H1 (cell line): Measurements from ENCODE around the gene INAFM2. TPM values are rescaled to one million over a fixed set of nuclear protein-coding genes. Genes with fewer than 3 reads are reported as not detected.

Experiments
- CTCF ChIA-PET: fragments of 300-600 bp; sonication (Branson Sonifier 250); formaldehyde crosslinking; loops from one replicate; lab custom pipeline; 2021; ENCODE audit not compliant: partially characterized antibody; lab: Charles Lee
- POLR2A ChIA-PET: fragments of 300-600 bp; sonication (Branson Sonifier 250); formaldehyde crosslinking; loops from one replicate; lab custom pipeline; 2021; ENCODE audit warnings: inconsistent platforms; ENCODE audit not compliant: partially characterized antibody; lab: Charles Lee
- DNase-seq, 2 experiments: peaks; one replicate each; pipeline versions ENCODE4 v3.0.0 to v3.0.0-alpha.2; 2010 to 2022; ENCODE audit warnings: low spot score in 2 of 2, low read depth in 1 of 2, mixed read lengths in 1 of 2
- FAIRE-seq: peaks from 2 replicates; lab custom pipeline; 2011; peaks lifted over from hg19 to GRCh38; lab: Jason Lieb, UNC
- H2AFZ ChIP-seq: 2 replicates; pipeline ENCODE4 v1.8.1; 2012; ENCODE audit warnings: low read length, inconsistent platforms
- H2AK5ac ChIP-seq: 2 replicates; pipeline ENCODE4 v1.6.1; 2013; ENCODE audit warnings: low read depth, low read length
- H2BK120ac ChIP-seq: replicated peaks from 2 replicates; pipeline ENCODE3; 2013; ENCODE audit warnings: low read depth, low read length, inconsistent platforms
- H2BK12ac ChIP-seq: 2 replicates; pipeline ENCODE4 v1.6.1; 2013; ENCODE audit warnings: low read depth, low read length
- H2BK15ac ChIP-seq: 2 replicates; pipeline ENCODE4 v1.6.1; 2013; ENCODE audit warnings: low read length
- H2BK20ac ChIP-seq: 2 replicates; pipeline ENCODE4 v1.6.1; 2013; ENCODE audit warnings: low read length
- H2BK5ac ChIP-seq: 2 replicates; pipeline ENCODE4 v1.6.1; 2013; ENCODE audit warnings: low read depth, low read length
- H3K14ac ChIP-seq: 2 replicates; pipeline ENCODE4 v1.6.1; 2013; ENCODE audit warnings: inconsistent platforms; ENCODE audit not compliant: insufficient read length
- H3K18ac ChIP-seq: 2 replicates; pipeline ENCODE4 v1.6.1; 2013; ENCODE audit warnings: low read length; ENCODE audit errors: extremely low read depth
- H3K23ac ChIP-seq: 2 replicates; pipeline ENCODE4 v1.6.1; 2013; ENCODE audit warnings: inconsistent platforms; ENCODE audit not compliant: insufficient read length
- H3K23me2 ChIP-seq: 2 replicates; pipeline ENCODE4 v1.6.1; 2013; ENCODE audit warnings: low read depth, low read length
- H3K27ac ChIP-seq: 2 replicates; pipeline ENCODE4 v1.6.1; 2011; ENCODE audit warnings: low read depth, low read length, inconsistent platforms
- H3K27me3 ChIP-seq, 4 experiments: replicated peaks in 1 of 4; 1 replicate in 1 of 4; 2 replicates in 3 of 4; pipeline versions ENCODE4 v1.6.1 to v1.8.1; 2011 to 2013; ENCODE audit warnings: low read length in 3 of 4, mild to moderate bottlenecking in 3 of 4, inconsistent platforms in 2 of 4, mixed read lengths in 2 of 4, moderate library complexity in 1 of 4; ENCODE audit not compliant: control insufficient read depth in 3 of 4, insufficient read depth in 3 of 4; ENCODE audit errors: extremely low read depth in 1 of 4
- H3K36me3 ChIP-seq, 4 experiments: 2 replicates each; pipeline versions ENCODE4 v1.6.1 to v1.8.1; 2011 to 2013; ENCODE audit warnings: mild to moderate bottlenecking in 4 of 4, low read length in 3 of 4, moderate library complexity in 2 of 4, control low read depth in 1 of 4, inconsistent platforms in 1 of 4; ENCODE audit not compliant: insufficient read depth in 4 of 4, control insufficient read depth in 2 of 4
- H3K4ac ChIP-seq: replicated peaks from 2 replicates; pipeline ENCODE3; 2013; ENCODE audit warnings: low read length, low read depth, mixed read lengths, inconsistent platforms; ENCODE audit not compliant: insufficient read length
- H3K4me1 ChIP-seq, 4 experiments: replicated peaks in 1 of 4; 1 replicate in 1 of 4; 2 replicates in 3 of 4; pipeline versions ENCODE4 v1.6.1 to v1.8.1; 2011 to 2013; ENCODE audit warnings: low read length in 3 of 4, inconsistent platforms in 2 of 4, mixed read lengths in 1 of 4; ENCODE audit not compliant: insufficient read depth in 4 of 4, control insufficient read depth in 3 of 4
- H3K4me2 ChIP-seq, 2 experiments: 2 replicates each; pipeline versions ENCODE4 v1.6.1 to v1.8.1; 2011 to 2013; ENCODE audit warnings: low read depth in 2 of 2, low read length in 2 of 2, control low read depth in 1 of 2, inconsistent platforms in 1 of 2, mild to moderate bottlenecking in 1 of 2; ENCODE audit not compliant: insufficient read depth in 1 of 2
- H3K4me3 ChIP-seq, 4 experiments: fragments of 200-600, 300-600 bp in 1 of 4; sonication (generic), shearing (Covaris generic), sonication (Bioruptor Twin) in 1 of 4; 2 replicates each; pipeline versions ENCODE4 v1.5.1 to v1.8.1; 2011 to 2016; ENCODE audit warnings: low read length in 4 of 4, low read depth in 3 of 4, control low read depth in 2 of 4, inconsistent platforms in 2 of 4, mild to moderate bottlenecking in 2 of 4, mixed read lengths in 1 of 4, moderate library complexity in 1 of 4; ENCODE audit not compliant: insufficient read depth in 2 of 4; ENCODE audit errors: extremely low read depth in 1 of 4
- H3K56ac ChIP-seq: replicated peaks from 2 replicates; pipeline ENCODE3; 2013; ENCODE audit warnings: low read depth, mild to moderate bottlenecking, mixed read lengths, low read length, inconsistent platforms; ENCODE audit not compliant: insufficient read length
- H3K79me1 ChIP-seq: 2 replicates; pipeline ENCODE4 v1.6.1; 2013; ENCODE audit warnings: low read depth, low read length, control low read depth
- H3K79me2 ChIP-seq, 2 experiments: 2 replicates each; pipeline versions ENCODE4 v1.6.1 to v1.8.1; 2012 to 2013; ENCODE audit warnings: low read length in 2 of 2, mild to moderate bottlenecking in 2 of 2, inconsistent platforms in 1 of 2; ENCODE audit not compliant: insufficient read depth in 2 of 2, control insufficient read depth in 1 of 2
- H3K9ac ChIP-seq, 4 experiments: replicated peaks in 1 of 4; 1 replicate in 1 of 4; 2 replicates in 3 of 4; pipeline versions ENCODE4 v1.6.1 to v1.8.1; 2011 to 2013; ENCODE audit warnings: low read depth in 3 of 4, low read length in 3 of 4, control low read depth in 2 of 4, mild to moderate bottlenecking in 2 of 4, moderate library complexity in 2 of 4, inconsistent platforms in 1 of 4; ENCODE audit errors: extremely low read depth in 1 of 4
- H3K9me3 ChIP-seq, 2 experiments: 2 replicates each; pipeline versions ENCODE4 v1.6.1 to v1.8.1; 2012 to 2013; ENCODE audit warnings: mild to moderate bottlenecking in 2 of 2, moderate library complexity in 2 of 2, control low read depth in 1 of 2, inconsistent platforms in 1 of 2, low read depth in 1 of 2, low read length in 1 of 2, mixed read lengths in 1 of 2; ENCODE audit not compliant: insufficient read depth in 2 of 2
- H4K20me1 ChIP-seq, 2 experiments: replicated peaks in 1 of 2; 2 replicates each; pipeline versions ENCODE3 to v1.8.1; 2011 to 2013; ENCODE audit warnings: inconsistent platforms in 2 of 2, low read length in 2 of 2, mild to moderate bottlenecking in 1 of 2; ENCODE audit not compliant: insufficient read depth in 2 of 2, control insufficient read depth in 1 of 2
- H4K5ac ChIP-seq: 2 replicates; pipeline ENCODE4 v1.6.1; 2013; ENCODE audit warnings: low read length, low read depth, mixed read lengths, inconsistent platforms; ENCODE audit not compliant: insufficient read length
- H4K8ac ChIP-seq: 2 replicates; pipeline ENCODE4 v1.8.0; 2013; ENCODE audit warnings: mild to moderate bottlenecking, moderate library complexity, low read length, inconsistent platforms; ENCODE audit not compliant: insufficient read depth; ENCODE audit errors: extremely low read depth
- H4K91ac ChIP-seq: replicated peaks from 2 replicates; pipeline ENCODE3; 2013; ENCODE audit warnings: low read length, mixed read lengths, inconsistent platforms; ENCODE audit not compliant: insufficient read length
- EZH2 ChIP-seq: fragments of 200-600 bp; sonication (generic); IDR thresholded peaks from 2 replicates; pipeline ENCODE4 v1.7.1; 2012; ENCODE audit warnings: low read depth, mild to moderate bottlenecking, moderate library complexity, low read length, inconsistent platforms; ENCODE audit not compliant: severe bottlenecking
- KDM1A ChIP-seq: fragments of 200-600, 300-600 bp; sonication (generic); IDR thresholded peaks from 2 replicates; pipeline ENCODE4 v1.7.1; 2016; ENCODE audit warnings: mild to moderate bottlenecking, low read length, borderline replicate concordance
- RNF2 ChIP-seq: fragments of 200-900, 300-1000 bp; sonication (generic); IDR thresholded peaks from 2 replicates; pipeline ENCODE4 v1.7.1; 2016; ENCODE audit warnings: borderline replicate concordance, low read depth, mild to moderate bottlenecking, antibody characterized with exemption, low read length; ENCODE audit not compliant: poor library complexity, severe bottlenecking; ENCODE audit errors: missing control alignments
- WGBS, 2 experiments: shearing (Covaris generic) in 1 of 2; methylation state at CpG; one replicate each; pipeline versions ENCODE4 v1.1.6 to v1.1.7; 2013 to 2015; ENCODE audit warnings: low lambda C conversion rate in 2 of 2, mixed read lengths in 2 of 2, inconsistent platforms in 1 of 2, low coverage in 1 of 2, missing lambda C conversion rate in 1 of 2; ENCODE audit not compliant: insufficient replicate concordance in 2 of 2, insufficient coverage in 1 of 2, insufficient read length in 1 of 2; ENCODE audit errors: extremely low coverage in 1 of 2, missing lambda C conversion rate in 1 of 2; 5-methylcytosine and 5-hydroxymethylcytosine counted together
- polyA plus RNA-seq, 7 experiments: library from polyadenylated mRNA; depleted of rRNA in 3 of 7; stranded (reverse) in 5 of 7; unstranded in 2 of 7; fragments of >200 nt in 5 of 7; fragments of 200-250 nt in 2 of 7; gene quantifications; 1 replicate in 5 of 7; 2 replicates in 1 of 7; 4 replicates in 1 of 7; pipeline versions ENCODE4 v1.2.1 to v1.2.3, GENCODE V29; 2011 to 2013; ENCODE audit warnings: missing spikeins in 2 of 7, mixed read lengths in 2 of 7
- total RNA-seq: library from RNA; stranded (reverse); fragmentation: NEBNext Ultra II Directional; extraction: Animal tissue kit (Norgen Biotek cat#: 25700); gene quantifications from 2 replicates; pipeline ENCODE4 v1.2.1, GENCODE V29; 2021

INAFM2 gene
- total and polyA plus RNA-seq, 2 of the 8 experiments (the other 6 are each of a cell fraction or from before 2014, with no cell fraction given), result 15.3 to 35.1 TPM

- Histone ChIP-seq H3K4me1 (peaks cover 17 to 47% (median 34%) of the 10 kb centered on the region in 4 experiments), H3K14ac (no peak within 1 kb of the TSS), H3K4ac (no peak within 1 kb of the TSS), H2BK12ac (peak within 1 kb of the TSS; percentile 90; the same call in 1 of the 2 replicates), H3K23ac (no peak within 1 kb of the TSS), H2BK120ac (no peak within 1 kb of the TSS), H2BK15ac (peak within 1 kb of the TSS; percentile 61; the same call in 1 of the 2 replicates), H4K5ac (no peak within 1 kb of the TSS), H3K9ac (no peak within 1 kb of the TSS), H4K20me1 (no peaks in the 10 kb centered on the region), H3K27me3 (peaks cover 40 to 69% (median 54%) of the 10 kb centered on the region in 4 experiments), H2AK5ac (no peak within 1 kb of the TSS), H2BK5ac (peak within 1 kb of the TSS; percentile 60; the same call in 1 of the 2 replicates), H3K27ac (no peak within 1 kb of the TSS), H3K9me3 (no peaks in the 10 kb centered on the region), H3K4me3 (peak within 1 kb of the TSS; percentile 21 to 61 (median 32)), H3K79me1 (no peaks in the 10 kb centered on the region; the same call in 1 of the 2 replicates), H2BK20ac (peak within 1 kb of the TSS; percentile 48; the same call in 1 of the 2 replicates), H2AFZ (peak within 1 kb of the TSS; percentile 49; the same call in 1 of the 2 replicates), H3K4me2 (peak within 1 kb of the TSS; percentile 78 to 97), H3K56ac (no peak within 1 kb of the TSS), H4K91ac (peak within 1 kb of the TSS; percentile 76), H3K36me3 (peaks cover 0 to 15% (median 0%) of the 10 kb centered on the region in 4 experiments; a peak in 1 of 8 replicates), H4K8ac (peak within 1 kb of the TSS; percentile 58; the same call in 1 of the 2 replicates), H3K23me2 (peaks cover 22% of the 10 kb centered on the region; the same call in 1 of the 2 replicates), H3K79me2 (no peaks in the 10 kb centered on the region), H3K18ac (peak within 1 kb of the TSS; percentile 95)
- no peak for DNase-seq
- TF ChIP-seq EZH2, result peak; percentile 83
- peak; percentile 27 for TF ChIP-seq RNF2
- TF ChIP-seq KDM1A, result no peak
- POLR2A ChIA-PET, result interaction anchor here (0.9 to 3.5 kb wide), 8 partner anchors 8 to 40 kb away, joined by 3 to 16 read pairs (median 4); partner anchors contain the start of gene PLCB2
- no peak for FAIRE-seq
- WGBS, 2 experiments, result 1% methylated on average over 32 of the region's 76 CpGs; no CpG with 5 or more reads in 1 of the 2 experiments
- CTCF ChIA-PET, result interaction anchor here (0.6 to 16.2 kb wide), 11 partner anchors 9 to 559 kb away, joined by 3 to 518 read pairs (median 4); partner anchors contain the start of genes CCDC9B, INAFM2 and PLCB2
These were observed 40.5 kb upstream of the INAFM2 start, which contains the start of gene ANKRD63 for GRCh38 chr15:40282869-40283614. TSS of gene ANKRD63 (minus strand) at chr15:40283064. CDS start at chr15:40282586, 478 bp downstream.
